Neutrophil (primary cell): ENCODE results near the gene VPS25.

ENCODE experiments used
- H3K27ac ChIP-seq: fragments of 200-600 bp; sonication (generic); 2 replicates; pipeline ENCODE4 v1.5.1; 2016; ENCODE audit warnings: mild to moderate bottlenecking, moderate library complexity
- H3K27me3 ChIP-seq: fragments of 200-600 bp; sonication (generic); 2 replicates; pipeline ENCODE4 v1.6.0; 2016; ENCODE audit warnings: mild to moderate bottlenecking
- H3K36me3 ChIP-seq: fragments of 200-600 bp; sonication (generic); 2 replicates; pipeline ENCODE4 v1.5.1; 2017
- H3K4me1 ChIP-seq, 2 experiments: fragments of 200-600 bp in 1 of 2; sonication (generic) in 1 of 2; 1 replicate in 1 of 2; 2 replicates in 1 of 2; pipeline versions ENCODE4 v1.5.1 to v1.6.1; 2013 to 2016; ENCODE audit warnings: low read depth in 1 of 2, low read length in 1 of 2, mild to moderate bottlenecking in 1 of 2, moderate library complexity in 1 of 2; ENCODE audit not compliant: control insufficient read depth in 1 of 2, insufficient read depth in 1 of 2
- H3K4me3 ChIP-seq, 2 experiments: fragments of 200-600 bp in 1 of 2; sonication (generic) in 1 of 2; 1 replicate in 1 of 2; 2 replicates in 1 of 2; pipeline ENCODE4 v1.5.1; 2013 to 2016; ENCODE audit warnings: low read depth in 1 of 2, low read length in 1 of 2, mild to moderate bottlenecking in 1 of 2, moderate library complexity in 1 of 2
- H3K9me3 ChIP-seq: fragments of 200-600 bp; sonication (generic); 2 replicates; pipeline ENCODE4 v1.5.1; 2016
- TF ChIP-seq, protein P1 (sequence below): fragments of 200-600 bp; sonication (generic); IDR thresholded peaks from 2 replicates; pipeline ENCODE4 v1.5.1; 2016; ENCODE audit warnings: antibody characterized with exemption

VPS25 gene

DNA sequence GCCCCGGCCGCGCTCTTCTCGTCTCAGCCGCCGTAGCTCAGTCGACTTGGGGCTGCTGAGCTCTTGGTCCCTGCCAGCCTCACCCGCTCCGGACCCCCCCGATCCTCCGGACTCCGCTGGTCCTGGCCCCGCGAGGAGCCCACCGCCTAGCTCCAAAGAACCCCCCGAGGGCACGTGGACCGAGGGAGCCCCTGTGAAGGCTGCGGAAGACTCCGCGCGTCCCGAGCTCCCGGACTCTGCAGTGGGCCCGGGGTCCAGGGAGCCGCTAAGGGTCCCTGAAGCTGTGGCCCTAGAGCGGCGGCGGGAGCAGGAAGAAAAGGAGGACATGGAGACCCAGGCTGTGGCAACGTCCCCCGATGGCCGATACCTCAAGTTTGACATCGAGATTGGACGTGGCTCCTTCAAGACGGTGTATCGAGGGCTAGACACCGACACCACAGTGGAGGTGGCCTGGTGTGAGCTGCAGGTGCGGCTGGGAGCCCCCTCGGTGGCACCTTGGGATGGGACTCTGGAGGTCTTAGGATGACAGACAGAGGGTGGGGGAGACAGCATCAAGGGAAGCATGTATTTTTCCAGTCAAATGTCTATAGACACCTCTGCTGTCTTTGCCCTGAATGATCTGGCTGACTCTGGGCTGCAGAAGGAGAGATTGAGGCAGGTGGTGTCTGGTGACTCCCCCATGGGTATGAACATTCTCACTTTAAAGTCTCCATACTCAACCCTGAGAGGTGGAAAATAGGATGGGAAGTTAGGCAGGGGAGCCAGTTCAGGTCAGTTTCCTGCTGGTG, 7.8 kb downstream of the VPS25 start:
- TF ChIP-seq, protein P1, sequence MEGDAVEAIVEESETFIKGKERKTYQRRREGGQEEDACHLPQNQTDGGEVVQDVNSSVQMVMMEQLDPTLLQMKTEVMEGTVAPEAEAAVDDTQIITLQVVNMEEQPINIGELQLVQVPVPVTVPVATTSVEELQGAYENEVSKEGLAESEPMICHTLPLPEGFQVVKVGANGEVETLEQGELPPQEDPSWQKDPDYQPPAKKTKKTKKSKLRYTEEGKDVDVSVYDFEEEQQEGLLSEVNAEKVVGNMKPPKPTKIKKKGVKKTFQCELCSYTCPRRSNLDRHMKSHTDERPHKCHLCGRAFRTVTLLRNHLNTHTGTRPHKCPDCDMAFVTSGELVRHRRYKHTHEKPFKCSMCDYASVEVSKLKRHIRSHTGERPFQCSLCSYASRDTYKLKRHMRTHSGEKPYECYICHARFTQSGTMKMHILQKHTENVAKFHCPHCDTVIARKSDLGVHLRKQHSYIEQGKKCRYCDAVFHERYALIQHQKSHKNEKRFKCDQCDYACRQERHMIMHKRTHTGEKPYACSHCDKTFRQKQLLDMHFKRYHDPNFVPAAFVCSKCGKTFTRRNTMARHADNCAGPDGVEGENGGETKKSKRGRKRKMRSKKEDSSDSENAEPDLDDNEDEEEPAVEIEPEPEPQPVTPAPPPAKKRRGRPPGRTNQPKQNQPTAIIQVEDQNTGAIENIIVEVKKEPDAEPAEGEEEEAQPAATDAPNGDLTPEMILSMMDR: no peak

GRCh38 chr17:42781639-42782165, 8.5 kb downstream of the VPS25 start:
- H3K27ac ChIP-seq: no peak overlapping the region
- H3K4me3 ChIP-seq: no peak overlapping the region

More for the DNA sequence above, 7.8 kb downstream of the VPS25 start:
- Histone ChIP-seq H3K27ac (no peak overlapping the region), H3K36me3 (peaks cover 43% of the 10 kb centered on the region), H3K4me1 (peaks cover 8 to 21% of the 10 kb centered on the region in 2 experiments), H3K27me3 (peaks cover 71% of the 10 kb centered on the region), H3K4me3 (no peak overlapping the region), H3K9me3 (no peaks in the 10 kb centered on the region)

DNA sequence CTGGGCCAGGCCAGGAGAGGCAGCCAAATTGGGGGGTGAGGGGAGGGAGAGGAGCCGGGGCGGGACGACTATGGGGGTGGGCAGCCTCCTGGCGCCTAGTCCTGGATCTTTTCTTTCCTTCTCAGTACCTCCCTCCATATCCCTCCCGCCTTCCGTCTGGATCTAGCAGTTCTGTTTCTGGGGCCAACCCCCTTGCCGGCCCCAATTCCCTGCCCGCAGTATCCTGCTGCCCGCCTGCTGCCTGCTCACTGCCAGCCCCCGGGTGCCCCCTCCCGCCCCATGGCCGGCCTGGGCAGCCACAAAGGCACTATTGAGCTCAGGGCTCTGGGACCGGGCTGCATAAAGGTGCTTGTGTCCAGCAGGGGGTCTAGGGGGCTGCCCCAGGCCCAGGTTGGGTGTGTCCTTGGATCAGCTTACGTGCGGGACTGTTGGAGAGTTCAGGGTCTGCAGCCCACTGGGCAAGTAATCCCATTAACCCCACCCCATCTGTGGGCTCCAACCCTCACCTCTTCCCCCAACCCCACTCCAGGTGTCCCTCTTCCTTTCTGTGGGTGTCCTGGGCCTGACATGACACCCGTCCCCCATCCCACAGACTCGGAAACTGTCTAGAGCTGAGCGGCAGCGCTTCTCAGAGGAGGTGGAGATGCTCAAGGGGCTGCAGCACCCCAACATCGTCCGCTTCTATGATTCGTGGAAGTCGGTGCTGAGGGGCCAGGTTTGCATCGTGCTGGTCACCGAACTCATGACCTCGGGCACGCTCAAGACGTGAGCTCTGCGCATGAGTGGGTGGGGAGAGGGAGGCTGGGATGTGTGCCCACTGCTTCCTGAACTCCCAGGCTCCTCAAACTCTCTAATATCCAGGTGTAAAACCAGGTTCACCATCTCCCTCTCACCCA, 9.2 kb downstream of the VPS25 start:
- TF ChIP-seq, protein P1: no peak
- Histone ChIP-seq H3K9me3 (no peaks in the 10 kb centered on the region), H3K27ac (no peak overlapping the region), H3K4me1 (peaks cover 8 to 21% of the 10 kb centered on the region in 2 experiments), H3K27me3 (peaks cover 85% of the 10 kb centered on the region), H3K36me3 (peaks cover 29% of the 10 kb centered on the region), H3K4me3 (no peak overlapping the region)

More at GRCh38 chr17:42781639-42782165, 8.5 kb downstream of the VPS25 start:
- Histone ChIP-seq H3K27me3 (peaks cover 77% of the 10 kb centered on the region), H3K9me3 (no peaks in the 10 kb centered on the region), H3K4me1 (peaks cover 8 to 21% of the 10 kb centered on the region in 2 experiments), H3K36me3 (peaks cover 36% of the 10 kb centered on the region)
- TF ChIP-seq, protein P1: no peak

DNA sequence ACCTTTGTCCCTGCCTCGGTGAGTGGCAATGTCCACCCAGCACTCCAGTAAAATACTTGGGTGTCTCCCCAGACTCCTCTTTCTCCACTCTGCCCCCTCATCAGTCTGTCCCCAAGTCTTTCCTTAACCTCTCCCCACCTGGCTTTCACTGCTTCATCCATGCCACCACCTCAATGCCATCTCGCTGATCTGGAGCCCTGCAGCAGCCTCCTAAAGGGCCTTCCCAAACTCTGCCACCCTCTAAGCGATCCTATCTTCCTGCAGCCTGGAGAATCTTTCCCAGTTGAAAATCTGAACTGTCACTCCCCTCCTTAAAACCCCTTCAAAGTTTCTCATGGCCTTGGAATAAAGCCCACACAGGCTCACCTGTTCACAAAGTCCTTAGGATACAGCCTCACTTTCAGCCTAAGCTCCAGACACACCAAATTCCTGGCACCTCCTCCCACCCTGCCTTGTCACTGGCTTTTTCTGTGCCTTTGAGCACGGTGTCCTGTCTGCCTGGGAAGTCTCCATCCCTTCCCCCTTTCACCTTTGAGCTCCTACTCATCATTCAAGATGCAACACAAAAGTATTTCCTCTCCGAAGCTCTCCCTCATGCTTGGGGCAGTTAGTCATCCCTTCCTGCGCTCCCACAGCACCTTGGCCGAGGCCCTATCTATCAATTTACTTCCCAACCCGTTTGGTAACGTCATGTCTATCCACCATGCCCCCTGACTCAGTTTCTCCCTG, 10.0 kb downstream of the VPS25 start:
- Histone ChIP-seq H3K36me3 (peaks cover 21% of the 10 kb centered on the region), H3K4me3 (no peak overlapping the region), H3K27me3 (peaks cover 93% of the 10 kb centered on the region), H3K27ac (no peak overlapping the region), H3K9me3 (no peaks in the 10 kb centered on the region), H3K4me1 (peaks cover 8 to 21% of the 10 kb centered on the region in 2 experiments)
- TF ChIP-seq, protein P1: no peak

DNA sequence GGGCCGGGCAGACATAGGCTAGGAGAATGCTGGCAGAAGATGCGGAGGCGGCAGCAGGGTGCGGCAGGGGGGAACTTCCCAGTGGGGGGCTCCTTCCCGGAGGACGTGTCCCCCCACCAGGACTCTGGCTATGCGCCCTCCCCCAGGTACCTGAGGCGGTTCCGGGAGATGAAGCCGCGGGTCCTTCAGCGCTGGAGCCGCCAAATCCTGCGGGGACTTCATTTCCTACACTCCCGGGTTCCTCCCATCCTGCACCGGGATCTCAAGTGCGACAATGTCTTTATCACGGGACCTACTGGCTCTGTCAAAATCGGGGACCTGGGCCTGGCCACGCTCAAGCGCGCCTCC, 10.5 kb downstream of the VPS25 start:
- TF ChIP-seq, protein P1: no peak
- Histone ChIP-seq H3K4me1 (peaks cover 8 to 21% of the 10 kb centered on the region in 2 experiments), H3K36me3 (peaks cover 15% of the 10 kb centered on the region), H3K27me3 (peaks cover 98% of the 10 kb centered on the region), H3K27ac (no peak overlapping the region), H3K4me3 (no peak overlapping the region), H3K9me3 (no peaks in the 10 kb centered on the region)
